ENCODE results near the gene CDCA8. TPM values are rescaled to one million over a fixed set of nuclear protein-coding genes. Genes with fewer than 3 reads are reported as not detected.

The CDCA8 gene
- total RNA-seq, 1 experiment from 2014 or later: 57.9 TPM

DNA sequence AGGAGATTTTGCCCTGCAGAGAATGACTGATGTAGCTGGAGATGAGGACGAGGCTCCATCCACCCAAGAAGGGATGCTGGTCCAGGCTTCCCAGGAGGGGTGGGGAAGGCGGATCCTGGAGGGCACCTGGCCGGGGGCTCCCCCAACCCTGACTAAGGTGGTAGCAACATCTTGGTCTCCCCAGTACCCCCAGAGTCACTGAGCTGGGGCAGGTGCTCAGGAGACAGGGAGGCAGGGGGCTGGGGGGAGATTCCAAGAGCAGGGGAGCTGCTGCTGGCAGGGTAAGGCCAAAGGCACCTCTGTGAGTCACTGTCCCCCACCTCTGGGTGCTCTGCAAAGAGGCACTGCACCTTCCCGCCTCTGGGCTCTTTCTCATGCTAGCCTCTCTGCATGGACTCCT, 24.0 kb downstream of the CDCA8 start:
- Histone ChIP-seq H3K79me2 (ENCODE audit: low read depth) (no peaks in the 10 kb centered on the region), H2AFZ (no peak overlapping the region)
- CTCF ChIA-PET: no interaction called here

DNA sequence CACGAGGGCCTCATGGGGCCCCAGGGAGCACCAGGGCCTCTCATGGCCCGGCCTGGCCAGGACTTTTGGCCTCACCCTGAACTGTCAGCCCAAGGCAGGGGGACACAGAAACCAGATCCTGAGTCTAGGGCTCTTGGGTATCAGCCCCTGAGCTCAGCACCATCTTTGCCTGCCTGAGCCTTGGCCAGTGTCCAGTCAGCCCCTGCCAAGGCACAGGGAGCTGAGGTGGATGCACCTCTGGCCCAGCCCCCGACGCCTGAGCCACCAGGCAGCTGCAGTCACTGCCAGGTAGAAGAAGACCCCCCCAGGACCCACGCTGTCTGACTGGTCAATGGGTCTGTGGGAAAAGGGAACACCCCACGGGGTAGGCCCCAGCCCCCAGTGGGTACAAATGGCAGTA, 25.3 kb downstream of the CDCA8 start:
- BruUV-seq (replicated peaks): no TSS peak
- intact Hi-C loops (cut with micrococcal nuclease; ENCODE audit: unreplicated experiment): no loop called here
- CTCF ChIA-PET: no interaction called here

More for the DNA sequence above, 24.0 kb downstream of the CDCA8 start:
- no TSS peak for BruUV-seq (replicated peaks)
- H3K4me2 ChIP-seq: no peak overlapping the region
- intact Hi-C loops (cut with micrococcal nuclease; ENCODE audit: unreplicated experiment): no loop called here
- no peaks in the 10 kb centered on the region for H3K9me2 ChIP-seq (ENCODE audit: insufficient read depth)
- no peaks in the 10 kb centered on the region for H3K9me3 ChIP-seq (ENCODE audit: insufficient read depth, low read depth)
- H3K27me3 ChIP-seq (ENCODE audit: insufficient read depth, low read depth): no peaks in the 10 kb centered on the region
- POLR2A ChIA-PET (ENCODE audit: unreplicated experiment): no interaction called here
- no peak for TF ChIP-seq EZH2 (IDR thresholded peaks at IDR 0.05; ENCODE audit: low read depth)
- TF ChIP-seq, protein P1, sequence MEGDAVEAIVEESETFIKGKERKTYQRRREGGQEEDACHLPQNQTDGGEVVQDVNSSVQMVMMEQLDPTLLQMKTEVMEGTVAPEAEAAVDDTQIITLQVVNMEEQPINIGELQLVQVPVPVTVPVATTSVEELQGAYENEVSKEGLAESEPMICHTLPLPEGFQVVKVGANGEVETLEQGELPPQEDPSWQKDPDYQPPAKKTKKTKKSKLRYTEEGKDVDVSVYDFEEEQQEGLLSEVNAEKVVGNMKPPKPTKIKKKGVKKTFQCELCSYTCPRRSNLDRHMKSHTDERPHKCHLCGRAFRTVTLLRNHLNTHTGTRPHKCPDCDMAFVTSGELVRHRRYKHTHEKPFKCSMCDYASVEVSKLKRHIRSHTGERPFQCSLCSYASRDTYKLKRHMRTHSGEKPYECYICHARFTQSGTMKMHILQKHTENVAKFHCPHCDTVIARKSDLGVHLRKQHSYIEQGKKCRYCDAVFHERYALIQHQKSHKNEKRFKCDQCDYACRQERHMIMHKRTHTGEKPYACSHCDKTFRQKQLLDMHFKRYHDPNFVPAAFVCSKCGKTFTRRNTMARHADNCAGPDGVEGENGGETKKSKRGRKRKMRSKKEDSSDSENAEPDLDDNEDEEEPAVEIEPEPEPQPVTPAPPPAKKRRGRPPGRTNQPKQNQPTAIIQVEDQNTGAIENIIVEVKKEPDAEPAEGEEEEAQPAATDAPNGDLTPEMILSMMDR (conservative IDR thresholded peaks at IDR 0.05): no peak
- H3K36me3 ChIP-seq (ENCODE audit: low read depth): no peaks in the 10 kb centered on the region
- H3K4me3 ChIP-seq: no peak overlapping the region
- no peak overlapping the region for H3K27ac ChIP-seq
- H3F3A ChIP-seq (ENCODE audit: insufficient read depth, low read depth): peaks cover 7% of the 10 kb centered on the region; the same call in 1 of the 2 replicates
- DNase-seq: no peak
- H4K20me1 ChIP-seq (ENCODE audit: insufficient read depth): no peaks in the 10 kb centered on the region
- H3K4me1 ChIP-seq (replicated peaks; ENCODE audit: insufficient read depth): no peaks in the 10 kb centered on the region

DNA sequence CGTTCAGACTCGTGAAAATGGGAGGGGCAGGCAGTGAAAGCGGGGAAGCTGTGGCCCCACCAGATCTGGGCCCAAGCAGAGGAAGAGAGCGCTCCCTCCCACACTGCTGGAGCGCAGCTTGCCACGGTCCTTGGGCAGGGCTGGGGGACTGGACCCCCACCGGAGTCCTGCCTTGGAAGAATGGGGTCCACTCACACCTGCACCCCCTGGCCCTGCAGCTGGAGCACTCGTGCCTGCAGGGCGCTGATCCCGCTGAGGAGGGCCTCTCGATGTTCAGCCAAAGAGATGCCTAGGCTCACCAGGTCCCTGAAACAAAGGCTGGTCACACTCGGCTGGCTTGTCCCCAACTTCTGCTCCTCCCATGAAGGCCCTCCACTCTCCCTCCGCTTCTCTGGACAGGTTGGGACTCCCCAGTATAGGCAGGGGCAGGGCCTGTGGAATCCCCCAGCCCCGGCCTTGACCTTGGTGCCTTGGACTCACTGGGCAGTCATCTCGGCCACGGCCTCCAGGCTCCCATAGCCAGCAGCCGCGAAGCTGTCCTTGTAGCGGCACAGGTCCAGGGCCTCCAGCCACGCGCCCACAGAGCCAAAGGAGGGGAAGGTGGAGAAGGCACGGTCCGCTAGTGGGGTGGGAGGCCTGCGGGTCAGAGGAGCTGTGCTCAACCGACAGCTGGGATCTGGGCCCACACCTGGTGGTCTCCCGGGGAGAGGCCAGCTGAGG, 26.0 kb downstream of the CDCA8 start:
- ChIA-PET CTCF (no interaction called here), POLR2A (ENCODE audit: unreplicated experiment) (no interaction called here)
- H3K9me3 ChIP-seq (ENCODE audit: insufficient read depth, low read depth): no peaks in the 10 kb centered on the region
- H3K79me2 ChIP-seq (ENCODE audit: low read depth): no peaks in the 10 kb centered on the region
- no peaks in the 10 kb centered on the region; the same call in 1 of the 2 replicates for H3F3A ChIP-seq (ENCODE audit: insufficient read depth, low read depth)
- H3K27me3 ChIP-seq (ENCODE audit: insufficient read depth, low read depth): no peaks in the 10 kb centered on the region
- no peak overlapping the region for H2AFZ ChIP-seq
- no peaks in the 10 kb centered on the region for H4K20me1 ChIP-seq (ENCODE audit: insufficient read depth)
- no peak overlapping the region for H3K27ac ChIP-seq
- H3K36me3 ChIP-seq (ENCODE audit: low read depth): no peaks in the 10 kb centered on the region
- no peaks in the 10 kb centered on the region for H3K4me1 ChIP-seq (replicated peaks; ENCODE audit: insufficient read depth)
- DNase-seq: no peak
- H3K4me3 ChIP-seq: no peak overlapping the region
- no peak overlapping the region for H3K4me2 ChIP-seq
- no peak for TF ChIP-seq EZH2 (IDR thresholded peaks at IDR 0.05; ENCODE audit: low read depth)
- TF ChIP-seq, protein P1 (conservative IDR thresholded peaks at IDR 0.05): no peak
- intact Hi-C loops (cut with micrococcal nuclease; ENCODE audit: unreplicated experiment): no loop called here
- no peaks in the 10 kb centered on the region for H3K9me2 ChIP-seq (ENCODE audit: insufficient read depth)
- no TSS peak for BruUV-seq (replicated peaks)

More for the DNA sequence above, 25.3 kb downstream of the CDCA8 start:
- DNase-seq: no peak
- no peaks in the 10 kb centered on the region for H3K9me2 ChIP-seq (ENCODE audit: insufficient read depth)
- no peak overlapping the region for H2AFZ ChIP-seq
- H3K27me3 ChIP-seq (ENCODE audit: insufficient read depth, low read depth): no peaks in the 10 kb centered on the region
- TF ChIP-seq, protein P1 (conservative IDR thresholded peaks at IDR 0.05): no peak
- TF ChIP-seq EZH2 (IDR thresholded peaks at IDR 0.05; ENCODE audit: low read depth): no peak
- H3K79me2 ChIP-seq (ENCODE audit: low read depth): no peaks in the 10 kb centered on the region
- no peak overlapping the region for H3K27ac ChIP-seq
- POLR2A ChIA-PET (ENCODE audit: unreplicated experiment): no interaction called here
- no peak overlapping the region for H3K4me3 ChIP-seq
- no peak overlapping the region for H3K4me2 ChIP-seq
- H3F3A ChIP-seq (ENCODE audit: insufficient read depth, low read depth): no peaks in the 10 kb centered on the region; the same call in 1 of the 2 replicates
- no peaks in the 10 kb centered on the region for H3K4me1 ChIP-seq (replicated peaks; ENCODE audit: insufficient read depth)
- no peaks in the 10 kb centered on the region for H3K9me3 ChIP-seq (ENCODE audit: insufficient read depth, low read depth)
- H4K20me1 ChIP-seq (ENCODE audit: insufficient read depth): no peaks in the 10 kb centered on the region
- H3K36me3 ChIP-seq (ENCODE audit: low read depth): no peaks in the 10 kb centered on the region

Measured in PC-9 (cell line).